Activated gamma-delta T cell treated with Interleukin-2 at 50 U/mL for 16 hours (primary cell): ENCODE measurements around the gene LPO.

Source experiments
- DNase-seq: peaks from one replicate; pipeline ENCODE4 v3.0.0-alpha.2; 2020

Gene LPO

GRCh38 chr17:58229881-58230280, 8.5 kb upstream of the LPO start:
- DNase-seq: no peak

DNA sequence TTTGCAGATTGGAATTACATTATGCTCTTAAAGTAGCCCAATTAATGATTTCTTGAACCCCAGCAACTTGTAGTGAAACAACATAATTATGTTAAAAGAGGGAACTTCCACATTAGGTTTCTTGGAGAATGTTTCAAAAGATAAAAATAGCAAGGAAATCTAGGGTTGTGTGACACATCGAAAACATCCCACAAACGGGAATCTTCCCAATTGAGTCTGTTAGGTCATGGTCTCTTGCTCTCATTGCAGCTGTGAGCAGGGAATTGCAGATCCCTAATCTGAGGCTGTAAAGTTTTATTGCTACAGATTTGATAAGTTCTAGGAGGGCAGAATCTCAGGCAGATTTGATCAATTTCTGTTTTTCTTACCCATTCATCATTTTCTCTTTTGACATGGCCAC, 6.7 kb upstream of the LPO start:
- DNase-seq: no peak

DNA sequence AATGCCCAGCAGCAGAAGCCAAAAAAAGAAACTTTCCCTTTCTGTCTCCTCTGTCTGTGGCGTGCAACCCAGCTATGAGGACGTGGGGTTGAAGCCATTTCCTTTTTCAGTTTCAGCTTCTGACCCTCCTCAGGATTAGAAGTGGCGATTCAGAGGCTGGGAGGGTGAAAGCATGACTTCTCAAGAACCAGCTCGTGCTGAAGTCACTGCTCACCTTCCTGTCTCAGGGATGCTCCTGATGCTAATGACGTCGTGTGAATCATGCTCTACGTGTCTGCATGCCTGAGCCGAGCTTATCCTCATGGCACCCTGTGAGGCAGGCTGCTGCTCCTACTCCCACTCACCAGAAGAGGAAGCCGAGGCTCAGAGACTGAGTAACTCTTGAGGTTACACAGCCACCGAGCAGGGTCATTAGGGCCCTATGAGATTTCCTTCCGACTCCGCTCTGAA, 5.7 kb upstream of the LPO start:
- no peak for DNase-seq

GRCh38 chr17:58233543-58233942, 4.8 kb upstream of the LPO start:
- no peak for DNase-seq

DNA sequence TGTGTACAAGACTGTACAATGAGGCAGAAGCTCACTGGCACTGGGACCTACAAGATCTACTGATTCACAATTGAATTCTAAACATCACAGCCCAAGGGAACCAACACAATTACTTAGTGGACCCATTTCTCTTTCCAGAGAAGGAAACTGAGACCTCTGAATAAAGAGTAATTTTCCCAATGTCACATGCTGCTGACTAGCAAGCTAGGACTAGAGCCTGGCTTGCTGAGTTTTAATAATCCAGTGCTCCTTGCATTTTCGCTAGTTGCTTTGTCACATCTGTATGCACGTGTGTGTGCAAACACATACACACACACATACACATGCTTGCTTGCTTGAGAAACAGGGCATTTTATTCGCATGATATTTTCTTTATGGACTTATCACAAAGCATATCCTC, 3.9 kb upstream of the LPO start:
- no peak for DNase-seq

- DNase-seq: no peak
Measured at GRCh38 chr17:58235821-58236220, 2.6 kb upstream of the LPO start.

- no peak for DNase-seq
Measured at GRCh38 chr17:58236394-58236793, 2.0 kb upstream of the LPO start.

DNA sequence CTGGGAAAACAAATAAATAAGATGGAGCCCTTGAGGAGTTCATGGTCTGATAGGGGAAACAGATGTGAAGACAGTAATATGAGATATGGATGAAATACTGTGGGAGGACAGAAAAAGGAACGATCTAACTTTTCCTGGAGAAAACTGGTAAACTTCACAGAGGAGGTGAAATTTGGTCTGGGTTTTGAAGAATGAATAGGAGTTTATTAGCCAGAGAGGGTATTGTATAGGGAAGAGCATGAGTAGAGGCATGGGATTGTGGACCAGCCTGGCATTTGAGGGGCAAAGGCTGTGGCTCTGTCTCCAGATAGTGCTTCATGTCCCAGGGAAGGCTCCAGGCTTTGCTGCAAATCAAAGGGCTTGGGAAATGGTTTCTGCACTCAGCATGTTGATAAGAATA, 1.6 kb downstream of the LPO start:
- DNase-seq: no peak

DNA sequence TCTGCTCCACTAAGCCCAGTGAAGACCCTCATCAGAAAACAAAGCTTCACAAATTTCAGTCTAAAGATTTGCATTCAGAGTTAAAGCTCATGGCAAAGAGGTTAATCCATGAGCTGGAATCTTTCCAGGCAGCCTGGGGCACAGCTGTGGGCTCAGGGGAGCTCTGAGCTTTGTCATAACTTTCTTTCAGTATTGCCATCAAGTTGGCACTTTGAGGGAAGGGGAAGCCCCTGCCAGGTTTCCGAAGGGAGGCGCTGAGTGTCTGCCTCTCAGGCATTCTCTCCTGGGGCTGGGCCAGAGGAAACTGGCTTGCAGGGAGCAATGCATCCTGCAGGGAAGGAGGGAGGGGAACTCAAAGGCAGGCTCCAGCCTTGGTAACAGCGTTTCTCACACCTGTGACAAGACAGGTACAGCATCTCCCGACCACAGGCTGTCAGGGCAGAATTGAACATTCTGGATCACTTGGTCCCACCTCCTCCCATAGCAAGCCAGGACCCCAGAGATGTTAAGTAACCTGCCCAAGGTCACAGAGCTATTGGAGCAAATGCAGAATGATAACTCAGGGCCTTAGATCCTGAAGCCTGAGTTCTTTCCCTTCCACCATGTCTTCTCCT, 3.9 kb downstream of the LPO start:
- no peak for DNase-seq

DNA sequence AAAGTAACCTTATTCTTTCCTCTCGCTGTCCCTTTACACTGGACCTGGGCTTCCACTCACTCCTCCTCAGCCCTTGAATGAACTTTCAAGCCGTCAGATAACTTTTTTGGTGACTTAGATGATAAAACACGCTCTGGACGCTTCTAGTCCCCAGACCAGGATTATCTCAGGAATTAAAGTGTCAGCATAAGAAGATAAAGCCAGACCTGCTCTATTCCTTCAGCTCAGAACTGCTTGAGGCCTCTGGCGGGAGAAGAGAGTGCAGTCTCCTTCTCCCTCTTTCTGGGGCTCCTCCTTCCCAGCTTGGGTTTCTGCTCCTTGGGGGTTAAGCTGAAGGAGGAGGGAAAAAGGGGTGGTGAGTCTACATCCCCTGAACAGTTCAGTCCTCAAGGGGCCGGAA, 6.6 kb downstream of the LPO start:
- DNase-seq: no peak

DNA sequence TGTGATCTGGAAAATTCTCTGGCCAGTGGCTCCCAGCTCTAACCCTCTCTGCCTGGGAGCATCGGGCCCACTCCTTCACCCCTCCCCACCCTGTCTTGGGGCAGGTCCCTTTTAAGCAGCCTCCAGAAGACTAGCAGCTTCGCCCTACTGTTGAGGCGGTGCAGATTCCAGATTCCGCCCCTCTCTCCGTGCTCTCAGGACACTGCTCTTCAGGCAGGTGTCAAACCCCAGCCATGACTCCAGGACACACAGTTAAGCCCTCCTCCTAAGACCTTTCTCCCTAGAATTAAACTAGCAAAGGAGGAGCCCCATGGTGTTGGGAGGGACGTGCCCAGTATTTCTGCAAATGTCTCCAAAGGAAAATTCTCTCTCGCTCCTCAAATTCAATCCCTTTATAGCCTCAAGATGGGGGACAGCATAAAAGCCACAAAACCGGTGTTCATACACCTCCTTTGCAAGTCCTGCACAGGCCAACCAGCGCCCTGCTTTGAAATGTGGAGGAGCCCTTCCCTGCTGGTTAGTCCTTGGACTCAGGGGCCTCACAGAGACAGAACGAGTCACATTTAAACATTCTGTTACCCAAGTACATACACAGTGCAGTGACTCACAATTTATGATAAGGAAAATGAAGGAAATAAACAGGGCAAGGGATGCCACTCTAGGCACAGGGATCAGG, 7.2 kb downstream of the LPO start:
- no peak for DNase-seq

DNA sequence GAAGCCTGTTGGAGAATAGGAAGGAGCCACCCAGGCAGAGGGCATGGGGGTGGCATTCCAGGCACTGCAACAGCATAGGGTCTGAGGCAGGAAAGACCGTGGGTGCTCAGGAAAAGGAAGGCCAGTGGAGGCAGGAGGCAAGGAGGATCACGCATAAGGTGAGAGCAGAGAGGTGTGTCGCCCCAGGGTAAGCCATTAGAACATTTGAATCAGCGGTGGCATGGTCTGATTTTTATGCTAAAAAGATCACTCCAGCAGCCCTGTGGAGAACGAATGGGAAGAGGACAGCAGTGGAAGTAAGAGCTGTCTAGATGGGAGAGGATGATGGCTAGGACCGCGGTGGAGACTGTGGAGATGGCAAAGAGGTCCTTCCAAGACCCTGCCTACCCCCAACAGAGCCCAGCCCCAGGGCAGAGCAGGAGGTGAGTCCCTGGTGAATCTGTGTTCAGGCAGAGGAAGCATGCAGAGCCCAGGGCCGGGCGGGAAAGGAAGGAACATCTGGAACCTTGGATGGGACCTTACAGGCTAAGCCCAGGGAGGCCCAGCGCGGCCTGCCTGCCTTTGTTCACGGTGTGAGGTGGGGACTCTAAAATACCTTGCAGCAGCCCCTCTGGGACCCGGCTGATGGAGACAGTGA, 7.8 kb downstream of the LPO start:
- no peak for DNase-seq

GRCh38 chr17:58246781-58247180, 8.4 kb downstream of the LPO start:
- DNase-seq: no peak

- no peak for DNase-seq
Measured at GRCh38 chr17:58247511-58248363, 9.4 kb downstream of the LPO start.

DNA sequence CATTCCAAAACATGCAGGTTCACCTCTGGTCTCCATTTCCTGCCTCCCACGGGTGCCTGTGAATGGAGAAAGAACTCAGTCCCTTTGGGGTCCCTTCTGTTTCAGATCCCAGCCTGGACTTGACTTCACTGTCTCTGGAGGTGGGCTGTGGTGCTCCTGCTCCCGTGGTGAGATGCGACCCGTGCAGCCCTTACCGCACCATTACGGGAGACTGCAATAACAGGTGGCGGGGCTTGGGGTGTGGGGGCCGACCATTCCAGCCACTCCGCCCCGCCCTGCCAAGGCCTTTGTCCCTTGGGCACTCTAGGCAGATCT, 10.5 kb downstream of the LPO start:
- no peak for DNase-seq

- DNase-seq: peak; percentile 75
Measured at GRCh38 chr17:58249270-58250133, 11.1 kb downstream of the LPO start.

DNA sequence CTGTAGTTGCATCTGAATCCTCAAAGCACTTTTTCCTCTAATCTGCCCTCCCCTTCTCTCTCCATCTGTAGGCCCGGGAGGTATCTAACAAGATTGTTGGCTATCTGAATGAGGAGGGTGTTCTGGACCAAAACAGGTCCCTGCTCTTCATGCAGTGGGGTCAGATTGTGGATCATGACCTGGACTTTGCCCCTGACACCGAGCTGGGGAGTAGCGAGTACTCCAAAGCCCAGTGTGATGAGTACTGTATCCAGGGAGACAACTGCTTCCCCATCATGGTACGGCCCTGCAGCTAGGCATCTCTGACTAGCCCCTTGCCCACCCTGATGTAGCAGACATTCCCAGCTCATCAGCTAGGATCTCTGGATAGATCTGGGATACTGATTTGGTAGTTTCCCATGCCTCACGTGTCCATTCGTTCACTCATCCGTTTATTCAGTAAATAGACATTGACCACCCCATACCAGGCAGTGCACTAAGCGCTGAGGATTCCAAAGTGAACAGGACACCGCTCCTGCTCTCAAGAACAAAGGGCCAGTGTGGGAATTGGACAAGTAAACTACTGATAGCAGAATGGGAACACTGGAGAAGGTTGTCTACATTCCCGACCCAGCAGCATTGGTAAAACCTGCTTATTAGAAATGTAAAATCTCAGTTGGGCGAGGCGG, 12.1 kb downstream of the LPO start:
- no peak for DNase-seq

- DNase-seq: no peak
Measured at GRCh38 chr17:58252141-58252540, 13.8 kb downstream of the LPO start.

- no peak for DNase-seq
Measured at GRCh38 chr17:58253082-58253481, 14.7 kb downstream of the LPO start.

- no peak for DNase-seq
Measured at GRCh38 chr17:58254803-58255202, 16.4 kb downstream of the LPO start.

DNA sequence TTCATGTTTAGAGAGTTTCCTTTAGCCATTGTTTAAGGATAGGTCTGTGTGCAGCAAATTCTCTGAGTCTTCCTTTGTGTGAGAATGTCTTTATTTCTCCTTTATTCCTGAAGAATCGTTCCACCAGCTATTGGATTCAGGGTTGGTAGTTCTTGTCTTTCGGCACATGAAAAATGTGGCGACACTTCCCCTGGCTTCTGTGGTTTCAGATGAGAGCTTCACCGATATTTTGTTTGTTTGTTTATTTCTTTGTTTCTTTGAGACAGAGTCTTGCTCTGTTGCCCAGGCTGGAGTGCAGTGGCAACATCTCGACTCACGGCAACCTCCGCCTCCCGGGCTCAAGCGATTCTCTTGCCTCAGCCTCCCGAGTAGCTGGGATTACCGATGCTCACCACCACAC, 23.8 kb downstream of the LPO start:
- no peak for DNase-seq

GRCh38 chr17:58263773-58264172, 25.4 kb downstream of the LPO start:
- no peak for DNase-seq
